ENCODE data around the gene FAT2. TPM values are rescaled to one million over a fixed set of nuclear protein-coding genes. Genes with fewer than 3 reads are reported as not detected.

The FAT2 gene
- total RNA-seq, 1 experiment from 2014 or later = 1.4 TPM

DNA sequence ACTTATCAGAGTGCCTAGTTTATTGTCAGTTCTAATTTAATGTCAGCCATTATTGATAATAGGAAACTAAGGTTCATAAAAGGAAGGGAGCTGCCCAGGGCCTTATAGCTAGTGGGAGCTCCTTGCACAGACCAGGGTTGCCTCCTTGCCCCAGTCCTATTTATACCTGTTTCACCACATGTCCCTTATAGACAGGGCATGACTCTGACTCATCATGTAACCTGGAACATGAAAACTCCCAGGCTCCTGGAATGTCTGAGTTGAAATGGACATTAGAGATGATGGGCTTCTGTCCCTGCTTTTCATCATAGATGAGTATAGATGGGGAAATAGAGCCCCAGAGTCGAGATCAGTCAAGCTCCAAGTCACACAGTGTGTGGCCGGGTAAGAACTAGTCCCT lies 21.1 kb downstream of the FAT2 start:
- in situ Hi-C loops (cut with HindIII; ENCODE audit: low pct_unique_long_range_greater_than_20kb, low sequenced_read_pairs) = no loop called here
- DNase-seq (ENCODE audit: low read depth, low spot score) = no peak

DNA sequence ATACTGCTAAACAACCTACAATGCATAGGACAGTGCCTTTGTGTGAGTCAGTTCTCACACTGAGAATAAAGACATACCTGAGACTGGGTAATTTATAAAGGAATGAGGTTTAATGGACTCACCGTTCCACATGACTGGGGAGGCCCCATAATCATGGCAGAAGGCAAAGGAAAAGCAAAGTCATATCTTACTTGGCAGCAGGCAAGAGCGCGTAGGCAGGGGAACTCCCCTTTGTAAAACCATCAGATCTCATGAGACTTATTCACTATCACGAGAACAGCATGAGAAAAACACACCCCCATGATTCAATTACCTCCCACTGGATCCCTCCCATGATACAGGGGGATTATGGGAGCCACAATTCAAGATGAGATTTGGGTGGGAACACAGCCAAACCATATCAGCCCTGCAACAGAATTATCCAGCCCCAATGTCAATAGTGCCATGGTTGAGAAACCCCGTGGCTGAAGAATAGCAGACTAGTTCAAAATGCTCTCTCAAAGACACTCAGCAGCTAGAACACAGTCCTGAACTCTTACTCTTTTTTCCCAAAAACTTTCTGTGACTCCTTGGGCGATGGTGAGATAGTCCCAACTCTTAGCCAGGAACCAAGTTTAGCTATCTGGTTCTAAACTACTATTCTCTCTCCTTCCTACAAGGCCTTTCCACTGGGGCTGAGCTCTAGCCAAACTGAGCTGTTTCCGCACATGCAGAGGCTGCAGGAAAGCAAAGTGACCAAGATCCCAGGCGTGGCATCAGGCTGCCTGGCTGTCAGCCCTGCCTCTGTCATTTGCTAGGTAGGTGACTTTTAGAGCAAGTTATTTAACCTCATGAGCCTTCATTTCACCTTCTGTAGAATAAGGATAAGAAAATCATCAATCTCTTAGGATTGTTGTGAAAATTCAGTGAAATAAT lies 21.7 kb downstream of the FAT2 start:
- in situ Hi-C loops (cut with HindIII; ENCODE audit: low pct_unique_long_range_greater_than_20kb, low sequenced_read_pairs) = no loop called here
- peak; percentile 30 for DNase-seq (ENCODE audit: low read depth, low spot score)

DNA sequence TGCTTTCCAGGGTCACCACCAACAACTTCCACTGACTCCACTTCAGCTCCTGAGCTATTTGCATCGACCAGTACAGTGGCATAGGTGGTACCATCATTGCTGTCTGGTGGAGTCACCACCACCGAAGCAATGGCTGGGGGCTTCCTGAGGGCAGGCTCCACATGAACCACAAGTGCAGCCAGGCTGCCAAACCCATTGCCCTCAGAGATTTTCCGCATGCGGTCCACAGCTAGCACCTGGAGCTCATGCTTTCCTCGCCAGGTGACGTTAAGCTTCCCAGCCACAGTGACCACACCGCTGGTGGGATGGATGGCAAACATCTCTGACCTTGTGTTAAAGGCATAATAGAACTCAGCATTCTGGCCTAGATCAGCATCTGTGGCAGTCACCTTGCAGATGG lies 23.1 kb downstream of the FAT2 start:
- DNase-seq (ENCODE audit: low read depth, low spot score) = no peak
- in situ Hi-C loops (cut with HindIII; ENCODE audit: low pct_unique_long_range_greater_than_20kb, low sequenced_read_pairs) = no loop called here

DNA sequence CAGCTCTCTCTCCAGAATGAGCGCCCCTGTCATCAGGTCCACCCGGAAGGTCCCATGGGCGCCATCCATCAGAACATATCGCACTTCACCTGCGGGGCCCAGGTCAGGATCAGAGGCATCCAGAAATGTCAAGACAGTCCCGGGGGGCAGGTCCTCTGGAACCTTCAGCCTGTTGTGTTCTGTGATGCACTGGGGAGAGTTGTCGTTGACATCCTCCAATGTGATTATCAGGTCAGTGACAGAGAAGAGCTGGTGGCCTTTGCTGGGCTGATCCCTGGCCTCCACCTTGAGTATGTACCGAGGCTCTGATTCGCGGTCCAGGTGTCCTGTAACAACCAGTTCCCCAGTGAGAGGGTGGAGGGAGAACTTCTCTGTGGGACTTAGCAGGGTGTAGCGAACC lies 25.2 kb downstream of the FAT2 start:
- DNase-seq (ENCODE audit: low read depth, low spot score) = no peak
- in situ Hi-C loops (cut with HindIII; ENCODE audit: low pct_unique_long_range_greater_than_20kb, low sequenced_read_pairs) = no loop called here

DNA sequence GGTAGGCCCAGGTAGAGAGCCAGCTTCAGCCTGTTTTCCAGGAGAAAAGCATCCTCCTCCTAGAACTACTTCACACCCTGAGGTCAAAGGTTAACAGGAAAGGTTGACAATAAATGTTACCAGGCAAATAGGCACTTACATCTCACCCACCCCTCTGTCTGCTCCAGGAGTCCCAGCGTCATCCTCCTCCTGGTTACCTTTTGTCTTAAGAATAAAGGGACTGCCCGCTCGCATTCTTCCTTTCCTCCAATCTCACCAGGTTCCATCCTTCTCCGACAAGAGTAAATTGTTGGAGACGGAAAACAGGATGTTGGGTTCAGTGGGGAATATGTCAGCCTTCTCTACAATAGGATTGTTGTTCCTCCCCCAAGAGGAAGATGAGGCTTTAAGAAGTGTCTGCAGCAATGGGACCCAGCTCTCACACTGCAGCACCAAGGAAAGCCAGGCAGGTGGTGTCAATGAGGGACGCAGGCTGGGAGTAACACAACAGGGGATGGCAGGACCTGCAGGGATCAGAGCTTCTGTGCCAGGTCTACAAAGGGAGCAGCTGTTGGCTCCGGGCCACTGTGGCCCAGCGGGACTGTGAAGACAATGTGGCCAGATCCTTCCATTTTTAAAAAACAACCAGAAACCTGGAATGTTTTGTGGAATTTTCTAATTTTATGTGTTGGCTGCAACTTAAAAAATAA lies 29.0 kb downstream of the FAT2 start:
- in situ Hi-C loops (cut with HindIII; ENCODE audit: low pct_unique_long_range_greater_than_20kb, low sequenced_read_pairs) = no loop called here
- no peak for DNase-seq (ENCODE audit: low read depth, low spot score)

DNA sequence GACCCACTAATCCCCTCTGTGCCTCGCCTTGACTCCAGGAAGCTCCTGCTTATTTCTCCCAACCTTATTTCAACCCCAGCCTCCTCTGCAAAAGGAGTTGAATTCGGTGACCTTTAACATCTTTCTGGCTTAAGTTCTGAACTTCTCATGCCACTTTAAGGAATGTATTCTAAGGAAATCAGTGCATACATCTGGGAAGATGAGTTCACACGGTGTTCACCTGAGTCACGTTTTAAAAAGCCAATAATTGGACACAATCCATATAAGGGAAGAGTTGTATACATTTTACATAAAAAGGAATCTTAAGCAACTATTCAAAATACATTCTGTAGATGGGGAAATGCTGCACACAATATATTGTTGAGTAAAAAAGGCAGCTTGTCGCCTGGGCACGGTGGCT lies 33.2 kb downstream of the FAT2 start:
- no peak for DNase-seq (ENCODE audit: low read depth, low spot score)
- in situ Hi-C loops (cut with HindIII; ENCODE audit: low pct_unique_long_range_greater_than_20kb, low sequenced_read_pairs) = no loop called here

DNA sequence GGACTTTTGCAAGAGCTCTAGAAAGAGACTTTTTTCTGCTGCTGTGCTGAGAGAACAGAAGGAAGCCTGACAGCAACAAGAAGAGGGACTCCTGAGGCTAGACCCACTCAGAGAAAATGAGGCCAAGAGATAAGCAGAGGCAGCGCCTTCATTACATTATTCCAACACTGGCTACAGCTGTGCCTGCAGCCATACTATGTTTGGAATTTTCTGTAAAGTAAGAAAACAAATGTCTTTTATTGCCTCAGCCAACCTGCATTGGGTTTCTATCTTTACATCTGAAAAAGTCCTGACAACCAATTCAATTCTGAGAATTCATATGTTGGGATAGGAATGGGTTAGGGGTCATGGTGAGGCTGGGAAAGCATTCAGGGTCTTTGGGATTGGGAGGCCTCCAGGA lies 33.7 kb downstream of the FAT2 start:
- in situ Hi-C loops (cut with HindIII; ENCODE audit: low pct_unique_long_range_greater_than_20kb, low sequenced_read_pairs) = no loop called here

DNA sequence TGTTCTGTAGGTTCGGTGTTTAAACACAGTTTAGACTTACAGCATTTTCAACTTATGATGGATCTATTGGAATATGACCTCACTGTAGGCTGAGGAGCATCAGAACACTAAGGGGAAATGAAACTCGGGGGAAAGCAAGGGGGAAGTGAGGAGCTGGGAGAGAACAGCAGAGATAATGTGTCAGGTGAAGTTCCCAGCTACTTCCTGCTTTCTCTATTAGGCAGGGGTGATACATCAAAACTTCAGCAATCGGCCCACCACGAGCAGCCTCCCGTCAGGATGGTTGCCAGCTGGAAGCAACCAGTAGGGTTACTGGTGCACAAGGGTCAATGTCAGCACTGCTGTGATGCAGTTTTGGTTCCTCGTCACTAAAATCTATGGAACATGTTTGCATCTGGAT lies 34.3 kb downstream of the FAT2 start:
- DNase-seq (ENCODE audit: low read depth, low spot score) = no peak
- in situ Hi-C loops (cut with HindIII; ENCODE audit: low pct_unique_long_range_greater_than_20kb, low sequenced_read_pairs) = no loop called here

More for the DNA sequence above, 33.7 kb downstream of the FAT2 start:
- no peak for DNase-seq (ENCODE audit: low read depth, low spot score)

DNA sequence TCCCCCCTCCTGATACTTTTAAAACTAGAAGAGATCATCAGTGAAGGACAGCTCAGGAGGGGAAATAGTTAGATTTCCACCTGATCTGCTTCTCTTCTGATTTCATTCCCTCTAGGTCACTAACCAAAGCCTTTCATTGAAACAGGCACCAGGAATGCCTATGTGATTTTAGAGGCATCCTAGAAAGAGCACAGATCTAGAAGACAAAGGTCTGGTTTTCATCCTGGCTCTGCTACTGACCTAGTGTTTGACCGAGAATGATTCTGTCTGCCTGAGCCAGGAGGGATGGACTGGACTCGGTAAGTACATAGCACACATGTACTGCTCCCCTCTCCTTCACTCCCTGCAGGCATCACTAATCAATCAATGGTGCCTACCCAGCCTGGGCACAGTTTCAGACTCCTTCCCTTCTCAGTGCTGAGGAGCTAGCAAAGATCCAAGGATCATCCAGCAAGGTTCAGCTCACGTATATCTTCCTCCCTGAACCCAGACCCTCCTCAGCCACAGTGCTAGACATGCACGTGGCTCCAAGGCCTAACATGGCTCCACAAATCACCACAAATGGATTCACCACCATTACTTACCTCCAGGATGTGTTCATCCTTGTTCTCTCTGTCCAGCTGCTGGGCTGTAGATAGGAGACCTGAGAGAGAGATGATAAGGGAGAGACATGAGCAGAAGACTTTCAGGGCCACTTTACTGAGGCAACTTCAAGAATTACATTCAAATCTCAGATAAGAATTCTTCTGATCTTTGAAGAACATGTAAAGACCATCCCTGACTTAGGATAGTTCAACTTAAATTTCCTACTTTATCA lies 35.2 kb downstream of the FAT2 start:
- no peak for DNase-seq (ENCODE audit: low read depth, low spot score)
- in situ Hi-C loops (cut with HindIII; ENCODE audit: low pct_unique_long_range_greater_than_20kb, low sequenced_read_pairs) = no loop called here

DNA sequence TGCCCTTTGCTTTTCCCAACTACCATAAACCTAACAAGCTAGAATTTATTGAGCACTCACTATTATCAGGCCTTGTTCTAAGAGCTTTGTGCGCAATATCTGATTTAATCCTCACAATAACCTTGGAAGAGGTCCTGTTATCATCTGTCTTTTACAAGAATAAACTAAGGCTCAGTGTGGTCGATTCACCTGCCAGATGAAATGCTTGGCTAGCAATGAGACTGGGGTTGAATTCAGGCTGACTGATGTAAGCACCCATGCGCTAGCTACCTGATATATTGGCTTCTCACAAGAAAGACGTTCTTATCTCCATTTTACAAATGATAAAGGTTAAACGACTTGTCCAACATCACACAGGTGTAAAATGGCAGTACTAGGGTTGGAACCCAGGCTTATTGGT lies 37.4 kb downstream of the FAT2 start:
- DNase-seq (ENCODE audit: low read depth, low spot score) = no peak
- in situ Hi-C loops (cut with HindIII; ENCODE audit: low pct_unique_long_range_greater_than_20kb, low sequenced_read_pairs) = no loop called here

DNA sequence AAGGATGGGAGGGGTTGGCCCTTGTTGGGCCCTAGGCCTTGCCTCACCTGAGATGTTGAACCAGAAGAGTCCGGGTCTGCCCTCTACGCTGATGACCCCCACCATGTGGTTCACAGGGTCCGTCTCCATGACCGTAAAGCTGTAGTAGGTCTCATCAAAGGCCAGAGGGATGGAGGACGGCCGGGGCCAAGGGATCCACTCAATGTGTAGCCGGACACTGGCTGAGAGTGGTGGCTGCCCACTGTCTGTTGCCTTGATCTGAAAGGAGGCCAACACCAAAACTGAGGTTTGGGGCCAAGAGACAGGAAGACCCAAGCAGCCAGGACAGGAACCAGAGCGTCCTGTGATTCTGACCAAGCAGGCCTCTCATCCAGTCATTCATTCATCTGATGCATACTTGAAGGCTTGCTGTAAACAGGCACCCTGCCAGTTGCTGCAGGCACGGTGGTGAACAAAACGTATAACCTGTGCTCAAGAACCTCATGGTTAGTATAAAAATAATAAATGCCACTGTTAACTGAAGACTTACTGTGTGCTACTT lies 37.9 kb downstream of the FAT2 start:
- in situ Hi-C loops (cut with HindIII; ENCODE audit: low pct_unique_long_range_greater_than_20kb, low sequenced_read_pairs) = no loop called here
- no peak for DNase-seq (ENCODE audit: low read depth, low spot score)

DNA sequence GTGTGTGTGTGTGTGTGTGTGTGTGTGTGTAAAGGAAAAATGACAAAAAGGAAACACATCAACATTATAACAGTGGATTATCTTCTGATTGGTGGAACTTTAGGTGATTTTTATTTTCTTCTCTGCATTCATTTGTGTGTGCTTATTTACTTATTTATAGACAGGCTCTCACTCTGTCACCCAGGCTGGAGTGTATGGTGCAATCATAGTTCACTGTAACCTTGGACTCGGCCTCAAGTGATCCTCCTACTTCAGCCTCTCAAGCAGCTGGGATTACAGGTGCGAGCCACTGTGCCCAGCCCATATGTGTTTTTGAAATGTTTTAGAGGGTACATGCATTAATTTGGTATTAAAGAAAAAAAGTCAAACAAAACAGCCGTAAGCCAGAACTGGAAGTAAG lies 39.1 kb downstream of the FAT2 start:
- in situ Hi-C loops (cut with HindIII; ENCODE audit: low pct_unique_long_range_greater_than_20kb, low sequenced_read_pairs) = no loop called here
- DNase-seq (ENCODE audit: low read depth, low spot score) = no peak

DNA sequence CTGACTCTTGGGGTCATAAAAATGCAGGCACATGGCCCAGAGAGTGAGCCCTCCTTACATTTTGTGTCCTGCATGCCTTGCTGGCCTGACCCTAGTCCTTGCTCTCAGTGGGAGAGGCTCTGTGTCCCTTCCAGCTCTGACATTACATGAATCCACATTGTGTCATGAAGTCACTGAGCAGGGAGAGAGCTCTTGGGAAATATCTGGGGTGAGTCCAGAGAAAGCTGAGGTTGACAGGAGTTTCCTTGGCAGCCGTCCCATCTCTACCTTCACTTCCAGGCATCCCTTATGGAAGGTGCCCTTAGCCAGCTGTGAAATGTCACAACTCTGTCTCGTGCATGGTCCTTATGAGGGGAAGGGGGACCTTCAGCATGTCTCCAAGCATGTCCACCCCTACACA lies 41.0 kb downstream of the FAT2 start:
- in situ Hi-C loops (cut with HindIII; ENCODE audit: low pct_unique_long_range_greater_than_20kb, low sequenced_read_pairs) = no loop called here
- no peak for DNase-seq (ENCODE audit: low read depth, low spot score)

DNA sequence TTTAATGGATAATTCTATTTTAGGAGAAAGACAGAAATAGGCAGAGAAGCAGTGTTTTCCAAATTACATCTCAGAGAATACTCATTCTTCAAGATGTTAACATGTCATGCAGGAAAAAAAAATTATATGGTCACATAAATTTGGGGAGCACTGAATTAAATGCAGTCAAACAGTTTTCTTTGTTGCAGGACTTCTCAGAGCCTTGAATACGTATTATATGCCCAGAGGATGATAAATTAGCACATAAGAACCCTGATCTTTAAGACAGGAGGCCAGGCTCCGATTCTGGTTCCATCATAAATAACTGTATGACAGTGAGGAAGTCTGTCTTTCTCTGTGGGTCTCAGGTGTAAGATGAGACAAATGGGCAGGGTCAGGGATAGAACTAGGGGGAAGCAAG lies 41.4 kb downstream of the FAT2 start:
- in situ Hi-C loops (cut with HindIII; ENCODE audit: low pct_unique_long_range_greater_than_20kb, low sequenced_read_pairs) = no loop called here
- no peak for DNase-seq (ENCODE audit: low read depth, low spot score)

DNA sequence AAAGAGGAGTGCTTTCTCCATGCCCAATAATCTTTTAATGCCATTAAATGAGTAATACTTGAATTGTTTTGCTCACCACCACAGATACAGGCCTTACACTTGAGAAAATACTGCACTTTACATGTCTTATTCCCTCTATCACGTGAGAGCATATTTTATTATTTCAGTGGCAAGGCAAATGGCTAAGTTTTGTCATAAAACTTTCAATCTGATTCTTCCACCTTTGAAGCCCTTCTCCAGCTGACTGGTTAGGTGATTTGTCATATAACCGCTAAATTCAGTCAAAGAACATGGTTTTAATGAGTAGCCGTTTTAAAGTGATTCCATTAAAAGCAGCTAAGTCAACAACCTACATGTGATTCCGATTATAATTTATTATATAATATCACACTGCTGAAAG lies 43.8 kb downstream of the FAT2 start:
- in situ Hi-C loops (cut with HindIII; ENCODE audit: low pct_unique_long_range_greater_than_20kb, low sequenced_read_pairs) = no loop called here
- DNase-seq (ENCODE audit: low read depth, low spot score) = no peak

DNA sequence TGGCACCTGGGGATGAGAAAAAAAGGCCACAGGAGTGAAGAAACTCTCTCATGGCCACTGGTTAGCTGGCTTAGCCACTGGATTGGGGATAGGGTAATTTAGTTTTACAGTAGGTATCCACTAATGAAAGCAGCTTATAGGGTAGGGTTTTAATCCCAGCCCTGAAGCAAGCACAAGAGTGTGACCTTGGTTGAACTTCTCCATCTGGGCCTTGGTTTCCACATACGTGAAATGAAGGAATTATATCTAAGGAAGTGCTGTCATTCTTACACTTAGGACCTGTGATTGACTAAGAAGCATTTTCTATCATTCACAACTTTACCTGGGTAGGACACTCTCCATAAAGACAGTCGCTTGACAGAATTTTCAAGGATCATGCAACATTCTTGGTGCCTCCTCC lies 49.6 kb downstream of the FAT2 start:
- DNase-seq (ENCODE audit: low read depth, low spot score) = no peak
- in situ Hi-C loops (cut with HindIII; ENCODE audit: low pct_unique_long_range_greater_than_20kb, low sequenced_read_pairs) = no loop called here

All from SK-MEL-5 (cell line).